ENCODE data around the gene CCDC6.

- no peak for TF ChIP-seq USF2 (IDR thresholded peaks at IDR 0.05)
- no peak for TF ChIP-seq CTCF (IDR thresholded peaks at IDR 0.05)
- no peak for TF ChIP-seq ZSCAN20 (CRISPR knock-in tag; IDR thresholded peaks at IDR 0.05)
- no peak for TF ChIP-seq REST (IDR thresholded peaks at IDR 0.05)
- no peak for TF ChIP-seq SREBF2 (IDR thresholded peaks at IDR 0.05)
- TF ChIP-seq PHF8 (IDR thresholded peaks at IDR 0.05; ENCODE audit: borderline replicate concordance, low read depth): no peak
- TF ChIP-seq HMGXB4 (CRISPR knock-in tag; IDR thresholded peaks at IDR 0.05; ENCODE audit: borderline replicate concordance): no peak
- TF ChIP-seq POLR2A (IDR thresholded peaks at IDR 0.05; ENCODE audit: low read length): no peak
- TF ChIP-seq FOSB (CRISPR knock-in tag; IDR thresholded peaks at IDR 0.05): no peak
Observed at GRCh38 chr10:59870152-59870551, 36.2 kb downstream of the CCDC6 start.

Data from A549 (cell line).